RWPE2 (cell line): ENCODE data around the gene NDUFS6.
A peak's percentile ranks its signal among the peaks of the same experiment; 100 is the strongest.

Experiments used
- ATAC-seq: fragments of 200-7000 bp; cut with Tn5 transposase; 3 replicates; pipeline ENCODE4 v1.9.1; 2021; ENCODE audit warnings: low read depth
- DNase-seq: peaks from one replicate; pipeline ENCODE4 v3.0.0-alpha.2; 2020; ENCODE audit warnings: low spot score
- H3K27ac ChIP-seq: fragments of 450-650 bp; 2 replicates; pipeline ENCODE4 v1.5.1; 2017; ENCODE audit warnings: mild to moderate bottlenecking; ENCODE audit not compliant: poor library complexity, severe bottlenecking
- H3K27me3 ChIP-seq: fragments of 250-450 bp; sonication (Bioruptor Pico); 2 replicates; pipeline ENCODE4 v1.5.1; 2021; ENCODE audit warnings: mild to moderate bottlenecking, moderate library complexity; ENCODE audit not compliant: insufficient read depth, poor library complexity, severe bottlenecking
- H3K36me3 ChIP-seq: fragments of 250-450 bp; sonication (Bioruptor Pico); 2 replicates; pipeline ENCODE4 v1.5.1; 2020; ENCODE audit warnings: low read depth, mild to moderate bottlenecking, moderate library complexity
- H3K4me1 ChIP-seq: fragments of 250-450 bp; sonication (Bioruptor Pico); 2 replicates; pipeline ENCODE4 v1.5.1; 2021; ENCODE audit warnings: mild to moderate bottlenecking, moderate library complexity; ENCODE audit not compliant: insufficient read depth, poor library complexity, severe bottlenecking
- H3K4me3 ChIP-seq: fragments of 250-450 bp; sonication (Bioruptor Pico); 2 replicates; pipeline ENCODE4 v1.5.1; 2021; ENCODE audit warnings: mild to moderate bottlenecking, moderate library complexity; ENCODE audit not compliant: severe bottlenecking
- H3K9me3 ChIP-seq: fragments of 250-450 bp; sonication (Bioruptor Pico); 2 replicates; pipeline ENCODE4 v1.5.1; 2021; ENCODE audit warnings: mild to moderate bottlenecking, moderate library complexity; ENCODE audit not compliant: severe bottlenecking
- CTCF ChIP-seq: fragments of 450-650 bp; IDR thresholded peaks from one replicate; pipeline ENCODE4 v1.5.1; 2017; ENCODE audit warnings: mild to moderate bottlenecking, moderate library complexity; ENCODE audit not compliant: poor library complexity, severe bottlenecking

NDUFS6 gene

GRCh38 chr5:1834022-1834551 is 32.9 kb downstream of the NDUFS6 start:
- Histone ChIP-seq H3K27ac (no peak overlapping the region), H3K9me3 (no peaks in the 10 kb centered on the region), H3K4me3 (no peak overlapping the region), H3K36me3 (no peaks in the 10 kb centered on the region), H3K27me3 (no peaks in the 10 kb centered on the region), H3K4me1 (no peaks in the 10 kb centered on the region)
- TF ChIP-seq CTCF: no peak
- ATAC-seq (no peak), DNase-seq (peak; percentile 62)

GRCh38 chr5:1834721-1835429 is 33.7 kb downstream of the NDUFS6 start:
- peak; percentile 55 for DNase-seq
- H3K27ac ChIP-seq: no peak overlapping the region
- no peak for TF ChIP-seq CTCF
- H3K9me3 ChIP-seq: no peaks in the 10 kb centered on the region
- no peak overlapping the region for H3K4me3 ChIP-seq
- no peaks in the 10 kb centered on the region for H3K27me3 ChIP-seq
- no peaks in the 10 kb centered on the region for H3K4me1 ChIP-seq
- no peak for ATAC-seq
- H3K36me3 ChIP-seq: no peaks in the 10 kb centered on the region

- Histone ChIP-seq H3K9me3 (no peaks in the 10 kb centered on the region), H3K4me1 (no peaks in the 10 kb centered on the region), H3K27ac (no peak overlapping the region), H3K36me3 (no peaks in the 10 kb centered on the region), H3K27me3 (no peaks in the 10 kb centered on the region), H3K4me3 (no peak overlapping the region)
- ATAC-seq: no peak
- DNase-seq: peak; percentile 42
- no peak for TF ChIP-seq CTCF
Observed at GRCh38 chr5:1835431-1835830, 34.2 kb downstream of the NDUFS6 start.

GRCh38 chr5:1836176-1836890 is 35.1 kb downstream of the NDUFS6 start:
- no peaks in the 10 kb centered on the region for H3K36me3 ChIP-seq
- TF ChIP-seq CTCF: no peak
- H3K4me1 ChIP-seq: no peaks in the 10 kb centered on the region
- peak; percentile 58 for DNase-seq
- ATAC-seq: no peak
- H3K4me3 ChIP-seq: no peak overlapping the region
- H3K27me3 ChIP-seq: no peaks in the 10 kb centered on the region
- H3K9me3 ChIP-seq: no peaks in the 10 kb centered on the region
- H3K27ac ChIP-seq: no peak overlapping the region
